ENCODE measurements around the gene ETS1.
A peak's percentile ranks its signal among the peaks of the same experiment; 100 is the strongest.

The ETS1 gene

DNA sequence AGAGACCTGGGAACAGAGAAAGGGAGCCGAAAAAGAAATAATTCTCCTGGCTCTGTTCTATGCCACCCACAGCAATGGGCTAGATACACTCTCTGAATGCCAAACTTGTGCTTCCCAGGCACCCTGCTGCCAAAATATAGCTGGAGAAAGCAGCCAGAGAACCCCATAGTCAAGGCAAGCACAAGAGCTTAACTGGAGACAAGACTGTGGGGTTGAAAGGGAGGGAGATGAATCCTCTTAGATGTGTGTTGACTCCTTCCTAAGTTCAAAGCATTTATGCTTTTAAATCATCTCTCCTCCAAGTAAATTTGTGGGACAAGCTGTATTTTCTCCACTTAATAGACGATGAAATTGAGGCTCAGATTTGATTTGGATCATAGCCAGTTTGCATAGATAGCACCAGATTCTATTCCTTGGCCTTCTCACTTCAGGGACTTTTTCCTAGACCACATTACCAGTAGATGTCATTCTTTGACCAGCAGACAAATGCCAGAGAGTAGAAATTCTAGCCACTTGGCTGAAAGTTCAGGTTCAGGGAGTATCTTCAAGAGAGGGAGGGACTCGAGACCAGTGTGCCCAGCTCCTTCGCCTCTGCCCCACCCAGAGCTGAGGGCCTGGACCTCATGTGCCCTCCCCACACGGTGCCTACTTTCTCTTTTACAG is 16.5 kb upstream of the ETS1 start:
- TF ChIP-seq, protein P1, sequence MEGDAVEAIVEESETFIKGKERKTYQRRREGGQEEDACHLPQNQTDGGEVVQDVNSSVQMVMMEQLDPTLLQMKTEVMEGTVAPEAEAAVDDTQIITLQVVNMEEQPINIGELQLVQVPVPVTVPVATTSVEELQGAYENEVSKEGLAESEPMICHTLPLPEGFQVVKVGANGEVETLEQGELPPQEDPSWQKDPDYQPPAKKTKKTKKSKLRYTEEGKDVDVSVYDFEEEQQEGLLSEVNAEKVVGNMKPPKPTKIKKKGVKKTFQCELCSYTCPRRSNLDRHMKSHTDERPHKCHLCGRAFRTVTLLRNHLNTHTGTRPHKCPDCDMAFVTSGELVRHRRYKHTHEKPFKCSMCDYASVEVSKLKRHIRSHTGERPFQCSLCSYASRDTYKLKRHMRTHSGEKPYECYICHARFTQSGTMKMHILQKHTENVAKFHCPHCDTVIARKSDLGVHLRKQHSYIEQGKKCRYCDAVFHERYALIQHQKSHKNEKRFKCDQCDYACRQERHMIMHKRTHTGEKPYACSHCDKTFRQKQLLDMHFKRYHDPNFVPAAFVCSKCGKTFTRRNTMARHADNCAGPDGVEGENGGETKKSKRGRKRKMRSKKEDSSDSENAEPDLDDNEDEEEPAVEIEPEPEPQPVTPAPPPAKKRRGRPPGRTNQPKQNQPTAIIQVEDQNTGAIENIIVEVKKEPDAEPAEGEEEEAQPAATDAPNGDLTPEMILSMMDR (tag by site-specific recombination; IDR thresholded peaks at IDR 0.05): peak; percentile 47; the same call in 1 of the 2 replicates
- TF ChIP-seq ZNF654 (tag by site-specific recombination; IDR thresholded peaks at IDR 0.05; ENCODE audit: low read depth): peak; percentile 18; the same call in 1 of the 2 replicates
- TF ChIP-seq, protein P2, sequence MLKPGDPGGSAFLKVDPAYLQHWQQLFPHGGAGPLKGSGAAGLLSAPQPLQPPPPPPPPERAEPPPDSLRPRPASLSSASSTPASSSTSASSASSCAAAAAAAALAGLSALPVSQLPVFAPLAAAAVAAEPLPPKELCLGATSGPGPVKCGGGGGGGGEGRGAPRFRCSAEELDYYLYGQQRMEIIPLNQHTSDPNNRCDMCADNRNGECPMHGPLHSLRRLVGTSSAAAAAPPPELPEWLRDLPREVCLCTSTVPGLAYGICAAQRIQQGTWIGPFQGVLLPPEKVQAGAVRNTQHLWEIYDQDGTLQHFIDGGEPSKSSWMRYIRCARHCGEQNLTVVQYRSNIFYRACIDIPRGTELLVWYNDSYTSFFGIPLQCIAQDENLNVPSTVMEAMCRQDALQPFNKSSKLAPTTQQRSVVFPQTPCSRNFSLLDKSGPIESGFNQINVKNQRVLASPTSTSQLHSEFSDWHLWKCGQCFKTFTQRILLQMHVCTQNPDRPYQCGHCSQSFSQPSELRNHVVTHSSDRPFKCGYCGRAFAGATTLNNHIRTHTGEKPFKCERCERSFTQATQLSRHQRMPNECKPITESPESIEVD (tag by site-specific recombination; IDR thresholded peaks at IDR 0.05): no peak
- Histone ChIP-seq H3K4me3 (ENCODE audit: low read depth, low read length) (no peak overlapping the region), H3K27ac (ENCODE audit: extremely low read depth, low read depth, low read length) (no peak overlapping the region), H3K36me3 (ENCODE audit: control insufficient read depth in 2 of 2, insufficient read depth in 1 of 2, low read length in 2 of 2) (no peaks in the 10 kb centered on the region), H3K9me3 (ENCODE audit: control insufficient read depth, insufficient read depth, low read depth, low read length) (no peaks in the 10 kb centered on the region), H3K4me1 (ENCODE audit: control insufficient read depth, insufficient read depth, low read length) (no peaks in the 10 kb centered on the region)
- ChIA-PET POLR2A (no interaction called here), CTCF (interaction anchor here (0.7 to 2.4 kb wide), 4 partner anchors 26 to 432 kb away, joined by 3 to 12 read pairs (median 4); no protein-coding TSS in a partner anchor)

DNA sequence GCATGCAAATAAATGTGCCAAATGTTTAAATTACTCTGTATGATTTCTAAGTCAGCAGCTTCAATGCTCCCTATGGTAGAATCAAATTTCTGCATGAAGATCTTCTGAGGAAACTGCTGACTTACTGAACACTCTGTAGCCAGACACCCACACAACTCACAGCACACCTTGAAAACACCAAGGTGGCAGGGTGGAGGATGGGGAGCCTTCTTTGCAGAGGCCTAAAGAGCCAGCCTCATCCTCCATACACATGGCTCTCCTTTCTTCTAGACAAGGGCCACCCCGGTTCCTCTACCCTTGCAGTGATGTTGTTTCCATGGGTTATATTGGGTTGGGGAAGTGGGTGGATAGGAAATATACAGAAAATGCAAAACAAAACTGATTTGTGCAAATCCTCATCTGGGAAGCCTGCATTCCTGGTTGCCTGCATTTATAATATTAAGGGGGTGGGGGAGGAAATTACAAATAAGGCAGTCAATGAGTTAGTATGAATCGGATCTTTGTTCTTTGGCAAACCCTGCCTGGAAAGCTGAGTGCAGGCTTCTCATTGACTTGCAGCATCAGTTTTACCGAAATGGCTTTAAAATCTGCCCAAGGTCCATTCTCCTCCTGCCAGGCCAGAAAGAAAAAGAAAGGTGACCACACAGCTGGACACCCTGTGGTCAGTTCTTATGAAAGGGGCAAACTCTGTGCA is 15.8 kb upstream of the ETS1 start:
- TF ChIP-seq, protein P3, sequence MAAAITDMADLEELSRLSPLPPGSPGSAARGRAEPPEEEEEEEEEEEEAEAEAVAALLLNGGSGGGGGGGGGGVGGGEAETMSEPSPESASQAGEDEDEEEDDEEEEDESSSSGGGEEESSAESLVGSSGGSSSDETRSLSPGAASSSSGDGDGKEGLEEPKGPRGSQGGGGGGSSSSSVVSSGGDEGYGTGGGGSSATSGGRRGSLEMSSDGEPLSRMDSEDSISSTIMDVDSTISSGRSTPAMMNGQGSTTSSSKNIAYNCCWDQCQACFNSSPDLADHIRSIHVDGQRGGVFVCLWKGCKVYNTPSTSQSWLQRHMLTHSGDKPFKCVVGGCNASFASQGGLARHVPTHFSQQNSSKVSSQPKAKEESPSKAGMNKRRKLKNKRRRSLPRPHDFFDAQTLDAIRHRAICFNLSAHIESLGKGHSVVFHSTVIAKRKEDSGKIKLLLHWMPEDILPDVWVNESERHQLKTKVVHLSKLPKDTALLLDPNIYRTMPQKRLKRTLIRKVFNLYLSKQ (tag by site-specific recombination; IDR thresholded peaks at IDR 0.05; ENCODE audit: borderline replicate concordance): no peak
- TF ChIP-seq ZNF274 (IDR thresholded peaks at IDR 0.05; ENCODE audit: low read length) (no peak), ZNF274 (tag by site-specific recombination; IDR thresholded peaks at IDR 0.05; ENCODE audit: borderline replicate concordance) (no peak), ZNF830 (tag by site-specific recombination; IDR thresholded peaks at IDR 0.05; ENCODE audit: low read depth) (no peak), ZFHX2 (tag by site-specific recombination; conservative IDR thresholded peaks at IDR 0.05) (no peak), ZNF747 (tag by site-specific recombination; IDR thresholded peaks at IDR 0.05) (no peak), ZNF394 (tag by site-specific recombination; IDR thresholded peaks at IDR 0.05; ENCODE audit: borderline replicate concordance) (no peak), HOXD13 (CRISPR knock-in tag; IDR thresholded peaks at IDR 0.05; ENCODE audit: borderline replicate concordance) (no peak), ZNF248 (tag by site-specific recombination; IDR thresholded peaks at IDR 0.05) (no peak), ZNF391 (tag by site-specific recombination; IDR thresholded peaks at IDR 0.05; ENCODE audit: borderline replicate concordance, low read depth) (no peak)
- TF ChIP-seq, protein P4, sequence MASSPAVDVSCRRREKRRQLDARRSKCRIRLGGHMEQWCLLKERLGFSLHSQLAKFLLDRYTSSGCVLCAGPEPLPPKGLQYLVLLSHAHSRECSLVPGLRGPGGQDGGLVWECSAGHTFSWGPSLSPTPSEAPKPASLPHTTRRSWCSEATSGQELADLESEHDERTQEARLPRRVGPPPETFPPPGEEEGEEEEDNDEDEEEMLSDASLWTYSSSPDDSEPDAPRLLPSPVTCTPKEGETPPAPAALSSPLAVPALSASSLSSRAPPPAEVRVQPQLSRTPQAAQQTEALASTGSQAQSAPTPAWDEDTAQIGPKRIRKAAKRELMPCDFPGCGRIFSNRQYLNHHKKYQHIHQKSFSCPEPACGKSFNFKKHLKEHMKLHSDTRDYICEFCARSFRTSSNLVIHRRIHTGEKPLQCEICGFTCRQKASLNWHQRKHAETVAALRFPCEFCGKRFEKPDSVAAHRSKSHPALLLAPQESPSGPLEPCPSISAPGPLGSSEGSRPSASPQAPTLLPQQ (tag by site-specific recombination; IDR thresholded peaks at IDR 0.05): no peak
- TF ChIP-seq, protein P5, sequence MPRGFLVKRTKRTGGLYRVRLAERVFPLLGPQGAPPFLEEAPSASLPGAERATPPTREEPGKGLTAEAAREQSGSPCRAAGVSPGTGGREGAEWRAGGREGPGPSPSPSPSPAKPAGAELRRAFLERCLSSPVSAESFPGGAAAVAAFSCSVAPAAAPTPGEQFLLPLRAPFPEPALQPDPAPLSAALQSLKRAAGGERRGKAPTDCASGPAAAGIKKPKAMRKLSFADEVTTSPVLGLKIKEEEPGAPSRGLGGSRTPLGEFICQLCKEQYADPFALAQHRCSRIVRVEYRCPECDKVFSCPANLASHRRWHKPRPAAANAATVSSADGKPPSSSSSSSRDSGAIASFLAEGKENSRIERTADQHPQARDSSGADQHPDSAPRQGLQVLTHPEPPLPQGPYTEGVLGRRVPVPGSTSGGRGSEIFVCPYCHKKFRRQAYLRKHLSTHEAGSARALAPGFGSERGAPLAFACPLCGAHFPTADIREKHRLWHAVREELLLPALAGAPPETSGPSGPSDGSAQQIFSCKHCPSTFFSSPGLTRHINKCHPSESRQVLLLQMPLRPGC (tag by site-specific recombination; IDR thresholded peaks at IDR 0.05): no peak
- TF ChIP-seq, protein P6, sequence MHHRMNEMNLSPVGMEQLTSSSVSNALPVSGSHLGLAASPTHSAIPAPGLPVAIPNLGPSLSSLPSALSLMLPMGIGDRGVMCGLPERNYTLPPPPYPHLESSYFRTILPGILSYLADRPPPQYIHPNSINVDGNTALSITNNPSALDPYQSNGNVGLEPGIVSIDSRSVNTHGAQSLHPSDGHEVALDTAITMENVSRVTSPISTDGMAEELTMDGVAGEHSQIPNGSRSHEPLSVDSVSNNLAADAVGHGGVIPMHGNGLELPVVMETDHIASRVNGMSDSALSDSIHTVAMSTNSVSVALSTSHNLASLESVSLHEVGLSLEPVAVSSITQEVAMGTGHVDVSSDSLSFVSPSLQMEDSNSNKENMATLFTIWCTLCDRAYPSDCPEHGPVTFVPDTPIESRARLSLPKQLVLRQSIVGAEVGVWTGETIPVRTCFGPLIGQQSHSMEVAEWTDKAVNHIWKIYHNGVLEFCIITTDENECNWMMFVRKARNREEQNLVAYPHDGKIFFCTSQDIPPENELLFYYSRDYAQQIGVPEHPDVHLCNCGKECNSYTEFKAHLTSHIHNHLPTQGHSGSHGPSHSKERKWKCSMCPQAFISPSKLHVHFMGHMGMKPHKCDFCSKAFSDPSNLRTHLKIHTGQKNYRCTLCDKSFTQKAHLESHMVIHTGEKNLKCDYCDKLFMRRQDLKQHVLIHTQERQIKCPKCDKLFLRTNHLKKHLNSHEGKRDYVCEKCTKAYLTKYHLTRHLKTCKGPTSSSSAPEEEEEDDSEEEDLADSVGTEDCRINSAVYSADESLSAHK (tag by site-specific recombination; IDR thresholded peaks at IDR 0.05): no peak
- TF ChIP-seq, protein P7, sequence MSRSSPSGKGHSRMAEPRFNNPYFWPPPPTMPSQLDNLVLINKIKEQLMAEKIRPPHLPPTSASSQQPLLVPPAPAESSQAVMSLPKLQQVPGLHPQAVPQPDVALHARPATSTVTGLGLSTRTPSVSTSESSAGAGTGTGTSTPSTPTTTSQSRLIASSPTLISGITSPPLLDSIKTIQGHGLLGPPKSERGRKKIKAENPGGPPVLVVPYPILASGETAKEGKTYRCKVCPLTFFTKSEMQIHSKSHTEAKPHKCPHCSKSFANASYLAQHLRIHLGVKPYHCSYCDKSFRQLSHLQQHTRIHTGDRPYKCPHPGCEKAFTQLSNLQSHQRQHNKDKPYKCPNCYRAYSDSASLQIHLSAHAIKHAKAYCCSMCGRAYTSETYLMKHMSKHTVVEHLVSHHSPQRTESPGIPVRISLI (tag by site-specific recombination; IDR thresholded peaks at IDR 0.05): no peak
- TF ChIP-seq, protein P8, sequence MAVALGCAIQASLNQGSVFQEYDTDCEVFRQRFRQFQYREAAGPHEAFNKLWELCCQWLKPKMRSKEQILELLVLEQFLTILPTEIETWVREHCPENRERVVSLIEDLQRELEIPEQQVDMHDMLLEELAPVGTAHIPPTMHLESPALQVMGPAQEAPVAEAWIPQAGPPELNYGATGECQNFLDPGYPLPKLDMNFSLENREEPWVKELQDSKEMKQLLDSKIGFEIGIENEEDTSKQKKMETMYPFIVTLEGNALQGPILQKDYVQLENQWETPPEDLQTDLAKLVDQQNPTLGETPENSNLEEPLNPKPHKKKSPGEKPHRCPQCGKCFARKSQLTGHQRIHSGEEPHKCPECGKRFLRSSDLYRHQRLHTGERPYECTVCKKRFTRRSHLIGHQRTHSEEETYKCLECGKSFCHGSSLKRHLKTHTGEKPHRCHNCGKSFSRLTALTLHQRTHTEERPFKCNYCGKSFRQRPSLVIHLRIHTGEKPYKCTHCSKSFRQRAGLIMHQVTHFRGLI (tag by site-specific recombination; IDR thresholded peaks at IDR 0.05): no peak
- H3K27ac ChIP-seq (ENCODE audit: extremely low read depth, low read depth, low read length): no peak overlapping the region
- H3K36me3 ChIP-seq (ENCODE audit: control insufficient read depth in 2 of 2, insufficient read depth in 1 of 2, low read length in 2 of 2): no peaks in the 10 kb centered on the region
- no peak overlapping the region for H3K4me3 ChIP-seq (ENCODE audit: low read depth, low read length)
- ChIA-PET POLR2A (no interaction called here), CTCF (interaction anchor here (1.2 to 2.4 kb wide), 3 partner anchors 27 to 431 kb away, joined by 3 to 12 read pairs (median 4); no protein-coding TSS in a partner anchor)
- no peaks in the 10 kb centered on the region; the same call in 1 of the 2 replicates for H3K4me1 ChIP-seq (ENCODE audit: control insufficient read depth, insufficient read depth, low read length)
- no peaks in the 10 kb centered on the region for H3K9me3 ChIP-seq (ENCODE audit: control insufficient read depth, insufficient read depth, low read depth, low read length)

All from HEK293 (cell line).